Bladder microvascular endothelial cell (primary cell): ENCODE measurements around the gene FURIN. TPM values are rescaled to one million over a fixed set of nuclear protein-coding genes. Genes with fewer than 3 reads are reported as not detected.

Experiments used
- total RNA-seq: library from RNA; depleted of rRNA; stranded (reverse); fragments of >200 nt; gene quantifications from 2 replicates; pipeline ENCODE4 v1.2.3, GENCODE V29; 2014

Gene FURIN
- 41.4 and 117 TPM in 2 replicates for total RNA-seq

GRCh38 chr15:90868261-90868689, at the start of gene FURIN:
Gene FURIN (plus strand): TSS chr15:90868588. CDS start chr15:90875741, 7,153 bp downstream.

GRCh38 chr15:90883976-90884718, 15.8 kb downstream of the FURIN start, which contains the start of gene FES:
Gene FES (plus strand): TSS chr15:90884504. CDS start chr15:90885046, 542 bp downstream.

GRCh38 chr15:90902840-90903732, 34.7 kb downstream of the FURIN start, which contains the start of gene MAN2A2:
Gene MAN2A2 (plus strand): TSS chr15:90903302. CDS start chr15:90904208, 906 bp downstream.

GRCh38 chr15:90931828-90932659, 63.7 kb downstream of the FURIN start, which contains the start of gene HDDC3:
Gene HDDC3 (minus strand): TSS chr15:90932549. CDS start chr15:90932540, 9 bp downstream.

Other genes with a start within 250 kb of the FURIN start
- 6.6 and 6.8 TPM in 2 replicates for gene BLM, start 151.2 kb upstream of the FURIN start, total RNA-seq
- gene FES, start 15.9 kb downstream of the FURIN start, total RNA-seq: 57.5 and 97.1 TPM in 2 replicates
- 14.7 and 50.2 TPM in 2 replicates for gene MAN2A2, start 34.7 kb downstream of the FURIN start, total RNA-seq
- gene HDDC3, start 64.0 kb downstream of the FURIN start, total RNA-seq: 13.3 and 14.0 TPM in 2 replicates
- 92.6 and 122 TPM in 2 replicates for gene UNC45A, start 66.7 kb downstream of the FURIN start, total RNA-seq
- gene RCCD1, start 86.3 kb downstream of the FURIN start, total RNA-seq: 7.3 and 8.6 TPM in 2 replicates
- 119 and 178 TPM in 2 replicates for gene PRC1, start 125.9 kb downstream of the FURIN start, total RNA-seq
- gene VPS33B, start 154.0 kb downstream of the FURIN start, total RNA-seq: 7.8 and 12.9 TPM in 2 replicates
- gene SV2B, start 231.7 kb downstream of the FURIN start, total RNA-seq: 0.65 and 0.69 TPM in 2 replicates